Stimulated activated naive B cell treated with anti-CD40 and anti-IgM and Interleukin-4, amounts not matched to agents 10 μg/mL and 1 μg/mL and 100 μg/mL, for 72 hours (primary cell): ENCODE measurements around the gene IL18R1.

Experiments
- ATAC-seq, 2 donors: fragments of 150-1000 bp; cut with Tn5 transposase; replicated peaks; 2 replicates each; pipeline ENCODE4 v1.10.0; 2021; ENCODE audit warnings: moderate library complexity in 1 of 2
- DNase-seq: peaks from one replicate; pipeline ENCODE4 v3.0.0; 2021
- H3K27ac Mint-ChIP-seq: one replicate; pipeline ENCODE4 v1.8.0; 2022; ENCODE audit warnings: mild to moderate bottlenecking, mixed read lengths
- H3K27me3 Mint-ChIP-seq, 2 donors: one replicate each; pipeline ENCODE4 v1.8.0; 2022; ENCODE audit warnings: mixed read lengths in 2 of 2
- H3K36me3 Mint-ChIP-seq, 2 donors: one replicate each; pipeline ENCODE4 v1.8.0; 2022; ENCODE audit warnings: mixed read lengths in 2 of 2, mild to moderate bottlenecking in 1 of 2
- H3K4me1 Mint-ChIP-seq, 2 donors: one replicate each; pipeline ENCODE4 v1.8.0; 2022; ENCODE audit warnings: mixed read lengths in 2 of 2, mild to moderate bottlenecking in 1 of 2
- H3K4me3 Mint-ChIP-seq, 2 donors: one replicate each; pipeline ENCODE4 v1.8.0; 2022; ENCODE audit warnings: mild to moderate bottlenecking in 2 of 2, mixed read lengths in 2 of 2, moderate library complexity in 1 of 2
- H3K9me3 Mint-ChIP-seq, 2 donors: one replicate each; pipeline ENCODE4 v1.8.0; 2022; ENCODE audit warnings: mixed read lengths in 2 of 2, mild to moderate bottlenecking in 1 of 2

IL18R1 gene

DNA sequence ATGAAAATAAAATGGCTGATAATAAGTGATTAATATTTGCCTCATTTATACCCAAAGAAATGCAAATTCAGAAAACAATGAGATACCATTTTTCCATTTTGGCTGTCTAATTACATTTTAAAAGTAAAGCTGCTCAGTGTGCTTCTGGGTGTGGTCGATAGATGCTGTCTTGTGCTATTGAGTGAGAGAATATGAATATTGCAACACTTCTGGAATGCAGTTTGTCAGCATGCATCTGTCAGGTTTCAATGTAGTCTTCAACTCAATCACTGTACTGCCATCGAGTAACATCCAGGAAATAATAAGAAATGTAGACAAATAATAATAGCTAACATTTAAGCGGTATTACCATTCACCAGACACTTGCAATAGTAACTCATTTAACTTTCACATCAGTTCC lies 3.9 kb downstream of the IL18R1 start:
- Mint-ChIP-seq H3K27me3 (no peaks in the 10 kb centered on the region), H3K27ac (no peak overlapping the region), H3K4me1 (peaks cover 13 to 35% of the 10 kb centered on the region in 2 donors), H3K4me3 (no peak overlapping the region), H3K9me3 (no peaks in the 10 kb centered on the region), H3K36me3 (peaks cover 0 to 4% of the 10 kb centered on the region in 2 donors)
- ATAC-seq (no peak), DNase-seq (no peak)

DNA sequence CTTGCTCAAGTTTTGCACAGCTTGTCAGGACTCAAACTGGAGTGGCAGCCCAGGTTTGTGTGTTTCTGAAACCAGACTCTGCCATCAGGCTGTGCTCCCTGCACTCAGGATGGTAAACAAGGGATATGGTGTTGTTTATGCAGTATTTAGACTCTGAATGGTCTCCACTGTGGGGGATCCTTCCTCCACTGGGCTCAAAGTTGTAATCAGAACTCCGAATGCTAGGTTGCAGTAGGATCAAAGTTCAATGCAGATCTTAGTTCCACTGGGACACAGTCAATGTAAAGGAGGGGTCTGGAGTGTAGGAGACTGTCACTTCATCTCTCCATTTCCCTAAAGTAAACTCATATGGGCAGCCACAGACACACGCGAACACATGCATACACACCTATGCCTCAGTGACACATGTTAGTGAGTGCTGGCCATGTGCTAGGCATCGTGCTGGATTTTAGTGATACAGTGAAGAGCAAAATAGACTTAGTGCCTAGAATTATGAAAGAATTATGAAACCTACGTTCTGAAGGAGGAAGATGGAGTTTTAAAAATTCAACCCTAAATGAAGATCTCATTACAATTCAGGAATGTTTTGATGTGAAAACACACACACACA lies 6.1 kb downstream of the IL18R1 start:
- ATAC-seq (no peak), DNase-seq (no peak)
- H3K4me1 Mint-ChIP-seq: peaks cover 9 to 25% of the 10 kb centered on the region in 2 donors
- peaks cover 20 to 26% of the 10 kb centered on the region in 2 donors for H3K36me3 Mint-ChIP-seq
- no peak overlapping the region for H3K4me3 Mint-ChIP-seq
- peaks cover 12 to 16% of the 10 kb centered on the region in 2 donors for H3K9me3 Mint-ChIP-seq
- no peak overlapping the region for H3K27ac Mint-ChIP-seq
- H3K27me3 Mint-ChIP-seq: no peaks in the 10 kb centered on the region

DNA sequence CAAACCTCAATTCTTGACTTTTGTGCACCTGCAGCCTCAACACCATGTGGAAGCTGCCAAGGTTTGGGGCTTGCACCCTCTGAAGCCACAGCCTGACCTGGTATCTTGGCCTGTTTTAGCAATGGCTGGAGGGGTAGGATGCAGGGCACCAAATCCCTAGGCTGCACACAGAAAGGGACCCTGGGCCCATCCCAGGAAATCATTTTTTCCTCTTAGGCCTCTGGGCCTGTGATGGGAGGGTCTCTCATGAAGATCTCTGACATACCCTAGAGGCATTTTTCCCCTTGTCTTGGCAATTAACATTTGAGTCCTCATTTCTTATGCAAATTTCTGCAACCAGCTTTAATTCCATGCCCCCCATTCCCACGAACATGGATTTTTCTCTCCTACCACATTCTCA lies 10.2 kb downstream of the IL18R1 start:
- ATAC-seq (no peak), DNase-seq (no peak)
- Mint-ChIP-seq H3K4me1 (peaks cover 9 to 19% of the 10 kb centered on the region in 2 donors), H3K4me3 (no peak overlapping the region), H3K27me3 (no peaks in the 10 kb centered on the region), H3K9me3 (peaks cover 15 to 20% of the 10 kb centered on the region in 2 donors), H3K36me3 (peaks cover 28 to 36% of the 10 kb centered on the region in 2 donors), H3K27ac (no peak overlapping the region)

GRCh38 chr2:102366406-102367112 lies 11.0 kb downstream of the IL18R1 start:
- H3K4me1 Mint-ChIP-seq: peaks cover 9 to 19% of the 10 kb centered on the region in 2 donors
- DNase-seq (peak; percentile 15), ATAC-seq (peak; percentile 90)
- peaks cover 28 to 36% of the 10 kb centered on the region in 2 donors for H3K36me3 Mint-ChIP-seq
- H3K27ac Mint-ChIP-seq: peak overlapping the region; percentile 79
- H3K9me3 Mint-ChIP-seq: peaks cover 15 to 20% of the 10 kb centered on the region in 2 donors
- no peak overlapping the region for H3K4me3 Mint-ChIP-seq
- no peaks in the 10 kb centered on the region for H3K27me3 Mint-ChIP-seq

- H3K27me3 Mint-ChIP-seq: no peaks in the 10 kb centered on the region
- no peak overlapping the region for H3K4me3 Mint-ChIP-seq
- H3K4me1 Mint-ChIP-seq: peaks cover 9 to 19% of the 10 kb centered on the region in 2 donors
- peaks cover 28 to 36% of the 10 kb centered on the region in 2 donors for H3K36me3 Mint-ChIP-seq
- H3K9me3 Mint-ChIP-seq: peaks cover 15 to 20% of the 10 kb centered on the region in 2 donors
- DNase-seq (no peak), ATAC-seq (peak; percentile 70 to 72)
- peak overlapping the region; percentile 11 for H3K27ac Mint-ChIP-seq
Observed at GRCh38 chr2:102367331-102367971, 11.9 kb downstream of the IL18R1 start.

DNA sequence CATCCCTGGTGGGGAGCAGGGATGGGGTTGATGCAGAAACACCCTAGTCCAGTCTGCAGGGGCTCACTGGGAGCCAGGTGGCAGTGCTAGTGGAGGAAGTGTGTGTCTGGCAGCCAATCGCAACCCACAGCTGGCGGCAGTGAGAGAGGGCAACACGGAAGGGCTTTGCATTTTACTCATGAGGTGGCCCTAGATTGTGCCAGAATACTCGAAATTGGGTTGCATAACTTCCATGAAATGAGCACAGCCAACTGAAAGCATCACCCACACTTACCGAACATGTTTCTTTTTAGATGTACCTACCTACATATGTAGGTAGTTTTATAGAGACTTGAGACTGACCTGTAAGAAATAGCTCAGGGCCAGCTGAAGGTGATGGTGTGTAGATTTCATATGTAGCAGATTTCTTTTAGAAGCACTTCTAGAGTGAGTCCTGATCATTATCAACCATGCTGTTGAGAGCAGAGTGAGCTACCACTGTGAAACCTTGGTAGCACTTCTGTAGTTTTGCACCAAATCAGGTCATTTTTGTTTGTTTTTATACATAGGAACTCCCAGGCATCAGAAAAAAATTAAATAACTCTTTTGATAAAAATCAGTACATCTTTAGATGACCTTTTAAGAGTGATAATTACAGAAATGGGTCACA lies 13.0 kb downstream of the IL18R1 start:
- H3K4me3 Mint-ChIP-seq: no peak overlapping the region
- H3K36me3 Mint-ChIP-seq: peaks cover 28 to 33% of the 10 kb centered on the region in 2 donors
- peak overlapping the region; percentile 17 for H3K27ac Mint-ChIP-seq
- peaks cover 15 to 20% of the 10 kb centered on the region in 2 donors for H3K9me3 Mint-ChIP-seq
- ATAC-seq (no peak), DNase-seq (no peak)
- H3K4me1 Mint-ChIP-seq: peaks cover 9 to 19% of the 10 kb centered on the region in 2 donors
- peaks cover 0 to 1% of the 10 kb centered on the region in 2 donors for H3K27me3 Mint-ChIP-seq

- Mint-ChIP-seq H3K27me3 (peaks cover 0 to 4% of the 10 kb centered on the region in 2 donors), H3K4me1 (peaks cover 9 to 19% of the 10 kb centered on the region in 2 donors), H3K27ac (no peak overlapping the region), H3K4me3 (no peak overlapping the region), H3K9me3 (peaks cover 15 to 20% of the 10 kb centered on the region in 2 donors), H3K36me3 (peaks cover 29% of the 10 kb centered on the region in 2 donors)
- ATAC-seq (no peak), DNase-seq (no peak)
Observed at GRCh38 chr2:102369866-102370265, 14.3 kb downstream of the IL18R1 start.

DNA sequence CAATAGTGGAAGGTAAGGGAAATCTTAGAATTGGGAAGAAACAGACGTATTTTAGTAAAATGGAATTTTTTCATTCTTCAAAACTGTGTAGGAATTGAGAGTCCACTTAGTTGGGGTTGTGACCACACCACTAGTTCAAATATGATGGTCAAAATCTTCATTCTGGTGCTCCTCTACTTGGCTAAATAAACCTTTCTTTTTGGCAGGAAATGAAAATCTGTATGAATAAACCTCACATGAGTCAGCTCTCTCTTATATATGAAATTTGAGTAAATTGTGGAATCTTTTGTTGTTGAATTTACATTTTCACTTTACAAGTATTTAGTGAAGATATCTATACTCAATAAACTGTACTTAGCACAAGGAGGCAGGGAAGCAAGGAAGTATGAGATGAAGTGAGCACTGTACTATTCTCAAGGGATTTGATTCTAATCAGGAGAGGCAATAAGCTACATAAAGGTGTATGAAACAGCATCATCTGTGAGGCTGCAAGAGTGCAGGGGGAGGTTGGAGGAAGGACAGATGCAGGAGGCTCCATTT lies 20.5 kb downstream of the IL18R1 start:
- no peak overlapping the region for H3K4me3 Mint-ChIP-seq
- H3K9me3 Mint-ChIP-seq: no peaks in the 10 kb centered on the region
- no peak for DNase-seq
- peaks cover 6 to 23% of the 10 kb centered on the region in 2 donors for H3K27me3 Mint-ChIP-seq
- peaks cover 2 to 3% of the 10 kb centered on the region in 2 donors for H3K36me3 Mint-ChIP-seq
- H3K27ac Mint-ChIP-seq: no peak overlapping the region
- H3K4me1 Mint-ChIP-seq: peaks cover 0 to 1% of the 10 kb centered on the region in 2 donors
- ATAC-seq: no peak

DNA sequence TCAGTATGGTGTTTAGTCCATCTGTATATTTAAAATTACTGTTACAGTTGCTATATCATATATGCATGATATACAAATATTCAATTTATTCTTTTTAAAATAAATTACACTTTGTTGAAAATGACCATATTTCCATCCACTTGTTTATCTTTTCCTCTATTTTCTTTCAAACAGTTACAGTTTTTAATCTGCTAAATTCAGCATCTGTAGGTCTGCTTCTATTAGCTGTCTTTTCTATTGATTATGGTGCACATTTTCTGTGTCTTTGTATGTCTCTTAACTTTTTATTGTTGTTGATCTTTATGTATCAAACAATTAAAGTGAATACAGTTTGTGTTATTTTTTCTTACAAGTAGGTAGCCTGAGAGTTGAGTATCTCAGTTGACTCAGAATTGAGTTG lies 28.1 kb downstream of the IL18R1 start:
- no peak overlapping the region for H3K27ac Mint-ChIP-seq
- H3K27me3 Mint-ChIP-seq: peaks cover 2 to 6% of the 10 kb centered on the region in 2 donors
- ATAC-seq: no peak
- H3K4me1 Mint-ChIP-seq: no peaks in the 10 kb centered on the region
- peaks cover 1 to 12% of the 10 kb centered on the region in 2 donors for H3K36me3 Mint-ChIP-seq
- no peak for DNase-seq
- peaks cover 8 to 10% of the 10 kb centered on the region in 2 donors for H3K9me3 Mint-ChIP-seq
- no peak overlapping the region for H3K4me3 Mint-ChIP-seq

- peaks cover 1 to 12% of the 10 kb centered on the region in 2 donors for H3K36me3 Mint-ChIP-seq
- DNase-seq: no peak
- H3K9me3 Mint-ChIP-seq: peaks cover 8 to 10% of the 10 kb centered on the region in 2 donors
- H3K4me3 Mint-ChIP-seq: no peak overlapping the region
- H3K27ac Mint-ChIP-seq: no peak overlapping the region
- no peaks in the 10 kb centered on the region for H3K4me1 Mint-ChIP-seq
- peaks cover 0 to 2% of the 10 kb centered on the region in 2 donors for H3K27me3 Mint-ChIP-seq
- no peak for ATAC-seq
Observed at GRCh38 chr2:102385522-102385921, 29.9 kb downstream of the IL18R1 start.

GRCh38 chr2:102386004-102386403 lies 30.4 kb downstream of the IL18R1 start:
- DNase-seq (no peak), ATAC-seq (no peak)
- Mint-ChIP-seq H3K36me3 (peaks cover 1 to 12% of the 10 kb centered on the region in 2 donors), H3K27me3 (no peaks in the 10 kb centered on the region), H3K27ac (no peak overlapping the region), H3K4me1 (no peaks in the 10 kb centered on the region), H3K9me3 (peaks cover 8 to 10% of the 10 kb centered on the region in 2 donors), H3K4me3 (no peak overlapping the region)

GRCh38 chr2:102386867-102387541 lies 31.4 kb downstream of the IL18R1 start:
- peaks cover 1 to 12% of the 10 kb centered on the region in 2 donors for H3K36me3 Mint-ChIP-seq

DNA sequence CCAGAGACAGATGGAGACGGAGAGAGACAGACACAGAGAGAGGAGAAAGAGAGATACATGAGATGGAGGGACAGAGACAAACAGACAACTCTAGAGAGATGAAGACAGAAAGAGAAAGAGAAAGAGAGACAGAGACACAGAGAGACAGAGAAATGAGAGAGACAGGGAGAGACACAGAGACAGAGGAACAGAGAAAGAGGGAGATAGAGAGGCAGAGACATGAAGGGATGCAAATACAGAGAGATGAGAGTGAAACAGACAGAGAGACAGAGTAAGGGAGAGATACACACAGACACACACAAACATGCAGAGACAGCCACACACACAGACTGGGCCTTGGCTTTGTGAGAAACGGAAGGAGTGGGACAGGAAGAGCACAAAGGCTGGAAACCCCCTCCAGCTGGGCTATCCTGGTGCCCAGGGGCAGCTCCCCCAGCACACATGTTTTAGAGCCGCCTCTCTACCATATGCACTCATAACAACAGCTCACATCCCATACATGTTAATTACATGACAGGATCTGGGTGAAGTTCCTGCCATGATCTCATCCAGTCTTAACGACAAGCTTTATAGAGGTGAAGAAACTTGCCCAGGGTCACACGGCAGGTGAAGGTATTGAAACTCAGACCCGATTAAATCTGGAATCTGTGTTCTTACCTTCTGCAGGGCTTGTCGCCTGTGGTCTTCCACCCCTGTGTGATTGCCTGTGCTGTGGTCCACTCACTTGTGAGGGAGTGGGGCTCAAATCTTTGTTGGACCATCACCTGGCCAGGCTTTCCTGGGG lies 32.4 kb downstream of the IL18R1 start:
- Mint-ChIP-seq H3K9me3 (peaks cover 7 to 10% of the 10 kb centered on the region in 2 donors), H3K27me3 (no peaks in the 10 kb centered on the region), H3K4me3 (no peak overlapping the region), H3K36me3 (peaks cover 1 to 12% of the 10 kb centered on the region in 2 donors), H3K27ac (no peak overlapping the region), H3K4me1 (no peaks in the 10 kb centered on the region)
- ATAC-seq (no peak), DNase-seq (no peak)

More at GRCh38 chr2:102386867-102387541, 31.4 kb downstream of the IL18R1 start:
- Mint-ChIP-seq H3K4me1 (no peaks in the 10 kb centered on the region), H3K27ac (no peak overlapping the region), H3K9me3 (peaks cover 8 to 10% of the 10 kb centered on the region in 2 donors), H3K27me3 (no peaks in the 10 kb centered on the region), H3K4me3 (no peak overlapping the region)
- no peak for DNase-seq
- ATAC-seq: no peak
